ENCODE data around the gene BICC1.
"Not testable (repeated sequence)": the region's sequence is repeated elsewhere in the genome, so short reads cannot be mapped to it uniquely, and the experiment has no call there.

The BICC1 gene

DNA sequence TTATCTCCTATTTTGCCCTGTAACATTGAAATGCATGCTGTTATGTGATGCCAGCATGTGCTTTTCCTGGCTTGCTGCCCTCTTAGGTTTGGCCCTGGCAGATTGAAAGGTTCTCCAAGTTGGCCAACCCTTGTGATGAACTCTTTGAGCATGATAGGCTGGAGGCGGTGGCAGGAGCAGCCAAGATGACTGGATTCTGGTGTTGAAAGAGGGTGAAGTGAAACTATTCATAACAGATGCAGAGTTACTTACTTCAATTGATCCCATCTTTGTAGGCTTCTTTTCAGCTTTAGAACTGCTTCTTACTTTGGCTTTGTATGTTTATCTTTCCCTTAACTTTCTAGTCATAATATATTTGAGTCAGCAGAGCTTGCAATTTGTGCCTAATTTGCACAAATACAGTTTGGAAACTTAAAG is 57.6 kb downstream of the BICC1 start:
- no peak for DNase-seq

- DNase-seq = no peak
These were observed 58.3 kb downstream of the BICC1 start for GRCh38 chr10:58570979-58571378.

- DNase-seq = no peak
These were observed 60.5 kb downstream of the BICC1 start for GRCh38 chr10:58573144-58573543.

- no peak for DNase-seq
These were observed 61.4 kb downstream of the BICC1 start for GRCh38 chr10:58574058-58574457.

DNA sequence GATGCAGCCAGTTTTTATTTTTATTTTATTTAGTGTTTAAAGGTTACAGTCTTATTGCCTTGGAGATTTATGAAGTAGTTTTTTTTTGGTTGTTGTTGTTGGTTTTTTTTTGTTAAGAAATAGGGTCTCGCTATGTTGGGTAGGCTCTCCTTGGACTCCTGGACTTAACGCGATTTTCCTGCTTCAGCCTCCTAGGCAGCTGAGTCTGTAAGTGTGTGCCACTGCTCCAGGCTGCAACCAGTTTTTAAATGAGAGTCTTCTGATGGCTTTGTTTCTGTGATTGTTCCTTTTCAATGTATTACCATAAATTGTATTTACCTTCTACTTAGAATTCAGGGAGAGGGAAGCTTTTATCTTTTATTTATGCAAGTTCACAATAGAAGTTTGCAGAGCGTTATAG is 62.8 kb downstream of the BICC1 start:
- DNase-seq = no peak

- no peak for DNase-seq
These were observed 64.2 kb downstream of the BICC1 start for GRCh38 chr10:58576751-58577436.

- no peak for DNase-seq
These were observed 64.7 kb downstream of the BICC1 start for GRCh38 chr10:58577437-58577777.

GRCh38 chr10:58578366-58578765 is 65.7 kb downstream of the BICC1 start:
- DNase-seq = no peak

DNA sequence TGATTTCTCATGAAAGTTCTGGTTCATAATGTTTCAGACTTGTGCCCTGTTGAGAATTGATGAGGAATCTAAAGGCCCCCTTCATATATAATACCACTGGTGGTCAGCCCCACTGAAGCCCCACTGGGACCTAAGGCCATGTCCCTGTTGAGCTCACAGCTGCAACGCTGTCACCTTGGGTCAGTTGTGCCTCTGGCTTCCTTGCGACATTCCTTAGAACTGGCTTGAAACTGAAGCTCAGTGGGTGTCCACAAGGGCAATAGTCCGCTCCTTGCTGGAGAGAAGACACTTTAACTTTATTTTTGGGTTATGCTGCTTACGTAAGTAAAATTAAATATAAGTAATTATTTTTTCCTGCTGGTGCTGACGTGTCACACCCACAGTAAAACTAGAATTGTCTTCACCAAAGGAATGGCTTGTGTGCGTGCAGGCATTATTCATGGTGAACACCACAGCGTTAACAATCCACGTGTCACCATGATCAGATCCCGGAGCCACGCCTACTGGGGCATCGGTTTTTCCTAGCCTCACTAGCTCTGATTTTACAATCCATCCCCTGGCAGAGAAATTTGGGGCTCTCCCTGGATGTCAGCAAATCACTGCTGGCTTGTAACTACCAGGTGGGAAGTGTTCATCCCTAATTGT is 66.5 kb downstream of the BICC1 start:
- no peak for DNase-seq

- DNase-seq = no peak
These were observed 69.4 kb downstream of the BICC1 start for GRCh38 chr10:58582045-58582444.

DNA sequence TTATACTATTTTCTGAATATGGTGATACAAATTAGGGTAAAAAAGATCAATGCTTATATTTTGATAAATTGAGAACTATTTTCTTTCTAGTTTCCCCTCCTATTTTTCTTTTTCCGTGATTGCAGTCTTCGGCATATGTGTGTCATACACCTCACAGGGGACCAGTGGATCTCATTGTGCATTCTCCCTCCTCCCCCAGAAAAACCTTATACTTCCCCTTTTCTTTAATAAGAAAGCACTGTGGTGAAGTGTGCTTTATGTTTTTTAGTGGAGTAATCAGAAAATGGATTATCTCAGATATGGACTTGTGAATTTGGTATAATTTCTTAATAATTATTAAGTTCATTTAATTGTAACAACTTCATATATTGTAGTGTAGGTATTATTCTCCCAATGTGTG is 72.8 kb downstream of the BICC1 start:
- no peak for DNase-seq

- DNase-seq = no peak
These were observed 73.9 kb downstream of the BICC1 start for GRCh38 chr10:58586282-58587245.

GRCh38 chr10:58587676-58588075 is 75.0 kb downstream of the BICC1 start:
- DNase-seq = no peak

DNA sequence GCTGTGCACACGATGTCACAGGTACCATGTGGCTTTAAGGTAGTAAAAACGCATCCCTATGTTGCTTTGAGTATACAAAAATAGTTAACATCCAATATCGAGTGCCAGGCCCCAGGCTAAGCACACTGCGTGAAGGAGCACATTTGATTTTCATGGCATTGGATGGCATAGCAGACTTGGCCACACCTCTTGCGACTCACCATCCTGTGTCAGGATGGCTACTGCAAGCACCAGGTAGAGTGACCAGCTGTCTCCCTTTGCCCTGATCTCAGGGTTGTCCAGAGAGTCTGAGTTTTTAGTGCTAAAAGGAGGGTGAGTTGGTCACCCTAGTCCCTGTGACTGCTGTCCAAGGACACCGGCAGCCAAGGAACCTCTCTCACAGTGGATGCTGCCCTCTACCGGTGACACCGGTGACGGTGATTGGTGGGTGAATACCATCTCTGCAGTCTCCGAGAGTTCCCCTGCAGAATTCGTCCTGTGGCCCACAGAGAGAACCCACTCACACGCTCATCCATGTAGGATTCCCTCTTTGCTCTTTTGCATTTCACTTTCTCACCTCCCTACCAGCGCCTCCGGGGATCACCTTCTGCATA is 76.1 kb downstream of the BICC1 start:
- DNase-seq = no peak

DNA sequence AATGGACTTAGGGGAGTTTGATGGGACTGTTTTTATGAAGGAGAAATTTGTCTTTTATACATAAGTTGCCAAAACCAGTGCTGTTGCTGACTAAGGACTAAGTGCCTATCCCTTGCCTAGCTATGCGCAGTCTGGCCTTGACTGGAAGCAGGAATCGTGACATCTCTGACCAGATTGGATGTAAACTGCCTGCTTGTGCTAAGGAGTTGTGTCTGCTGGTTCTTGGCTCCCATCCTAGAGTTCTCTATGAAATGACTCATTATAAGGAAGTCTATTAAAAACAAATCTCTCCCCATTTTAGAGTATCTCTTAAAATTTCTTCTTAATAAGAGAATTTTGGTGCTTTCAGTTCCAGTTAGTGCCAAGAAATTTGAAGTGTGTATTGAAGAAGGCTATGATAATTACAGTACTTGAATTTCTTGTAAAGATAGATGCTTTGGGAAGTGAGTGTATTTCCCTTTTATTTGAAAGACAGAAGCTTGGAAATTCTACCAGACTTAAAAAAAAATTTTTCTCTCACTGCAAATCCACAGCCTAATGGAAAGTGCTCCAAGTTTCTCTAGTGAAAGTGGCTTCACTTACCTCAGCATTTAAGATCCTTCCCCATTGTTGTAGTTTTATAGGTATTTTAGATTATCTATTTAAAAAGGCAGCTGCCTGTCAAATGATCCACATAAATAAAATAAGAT is 77.6 kb downstream of the BICC1 start:
- no peak for DNase-seq

DNA sequence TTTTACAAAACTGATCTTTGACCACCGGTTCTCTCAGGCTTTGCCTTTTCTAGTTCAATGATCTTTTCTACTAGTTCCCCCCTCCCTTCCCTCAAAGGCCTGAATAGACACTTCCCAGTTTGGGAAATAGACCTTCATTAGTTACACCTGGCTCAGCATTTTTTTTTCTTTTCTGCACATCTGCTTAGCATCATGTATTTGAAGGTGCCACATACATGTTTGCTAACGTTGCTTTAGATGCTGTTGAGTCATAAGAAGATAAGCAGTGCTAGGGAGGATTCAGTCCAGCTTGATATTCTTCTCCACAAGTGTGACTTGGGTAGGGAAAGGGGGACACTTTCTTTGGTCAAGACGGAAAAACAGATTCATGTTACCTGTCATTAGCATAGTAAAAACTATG is 78.3 kb downstream of the BICC1 start:
- no peak for DNase-seq

DNA sequence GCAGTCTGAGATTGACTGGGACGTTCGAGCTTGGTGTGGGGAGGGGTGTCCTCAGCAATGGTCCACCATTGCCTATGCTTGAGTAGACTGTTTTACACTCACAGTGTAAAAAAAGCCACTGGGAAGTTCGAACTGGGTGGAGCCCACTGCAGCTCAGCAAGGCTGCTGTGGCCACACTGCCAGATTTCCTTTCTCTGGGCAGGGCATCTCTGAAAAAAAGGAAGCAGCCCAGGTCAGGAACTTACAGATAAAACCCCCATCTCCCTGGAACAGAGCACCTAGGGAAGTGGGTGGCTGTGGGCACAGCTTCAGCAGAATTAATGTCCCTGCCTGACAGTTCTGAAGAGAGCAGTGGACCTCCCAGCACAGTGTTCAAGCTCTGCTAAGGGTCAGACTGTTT is 80.3 kb downstream of the BICC1 start:
- DNase-seq = no peak

DNA sequence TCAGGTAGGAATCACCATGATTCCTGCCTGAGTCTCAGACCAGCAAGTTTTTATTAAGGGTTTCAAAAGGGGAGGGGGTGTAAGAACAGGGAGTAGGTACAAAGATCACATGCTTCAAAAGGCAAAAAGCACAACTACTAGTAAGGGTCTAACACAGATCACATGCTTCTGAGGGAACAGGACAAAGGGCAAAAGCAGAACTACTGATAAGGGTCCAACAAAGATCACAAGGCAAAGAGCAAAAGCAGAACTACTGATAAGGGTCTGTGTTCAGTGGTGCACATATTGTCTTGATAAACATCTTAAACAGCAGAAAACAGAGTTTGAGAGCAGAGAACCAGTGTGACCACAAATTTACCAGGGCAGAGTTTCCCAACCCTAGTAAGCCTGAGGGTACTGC is 84.5 kb downstream of the BICC1 start:
- DNase-seq = not testable (repeated sequence)

- no peak for DNase-seq
These were observed 87.4 kb downstream of the BICC1 start for GRCh38 chr10:58599927-58600553.

DNA sequence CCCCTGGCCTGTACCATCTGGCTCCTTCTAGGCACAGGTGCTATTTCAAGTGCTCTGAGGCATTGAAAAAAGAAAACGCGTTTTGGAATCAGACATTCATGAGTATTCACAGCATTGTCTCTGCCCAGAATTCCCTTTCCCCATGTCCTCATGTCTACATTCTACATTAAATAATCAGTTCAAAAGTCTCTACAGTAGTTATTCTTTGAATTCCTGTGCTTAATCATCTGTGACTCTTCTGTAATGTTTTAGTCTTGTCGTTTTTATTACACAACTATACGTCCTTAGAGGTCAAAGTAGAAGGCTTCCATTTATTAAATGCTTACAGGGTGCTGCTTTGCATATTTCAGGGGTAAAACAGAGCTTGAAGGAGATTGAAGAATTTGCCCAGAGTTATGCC is 95.7 kb downstream of the BICC1 start:
- no peak for DNase-seq

- no peak for DNase-seq
These were observed 96.3 kb downstream of the BICC1 start for GRCh38 chr10:58608826-58609531.

All from islet precursor cell (in vitro differentiated cells).